HG03064 (cell line): Measurements from ENCODE around the gene ASCL5.
A peak's percentile ranks its signal among the peaks of the same experiment; 100 is the strongest.

ENCODE experiments used
- ATAC-seq: cut with Tn5 transposase; IDR thresholded peaks from one replicate; pipeline ENCODE4 v1.9.1; 2021; ENCODE audit warnings: low read depth; ENCODE audit not compliant: unreplicated experiment

ASCL5 gene

DNA sequence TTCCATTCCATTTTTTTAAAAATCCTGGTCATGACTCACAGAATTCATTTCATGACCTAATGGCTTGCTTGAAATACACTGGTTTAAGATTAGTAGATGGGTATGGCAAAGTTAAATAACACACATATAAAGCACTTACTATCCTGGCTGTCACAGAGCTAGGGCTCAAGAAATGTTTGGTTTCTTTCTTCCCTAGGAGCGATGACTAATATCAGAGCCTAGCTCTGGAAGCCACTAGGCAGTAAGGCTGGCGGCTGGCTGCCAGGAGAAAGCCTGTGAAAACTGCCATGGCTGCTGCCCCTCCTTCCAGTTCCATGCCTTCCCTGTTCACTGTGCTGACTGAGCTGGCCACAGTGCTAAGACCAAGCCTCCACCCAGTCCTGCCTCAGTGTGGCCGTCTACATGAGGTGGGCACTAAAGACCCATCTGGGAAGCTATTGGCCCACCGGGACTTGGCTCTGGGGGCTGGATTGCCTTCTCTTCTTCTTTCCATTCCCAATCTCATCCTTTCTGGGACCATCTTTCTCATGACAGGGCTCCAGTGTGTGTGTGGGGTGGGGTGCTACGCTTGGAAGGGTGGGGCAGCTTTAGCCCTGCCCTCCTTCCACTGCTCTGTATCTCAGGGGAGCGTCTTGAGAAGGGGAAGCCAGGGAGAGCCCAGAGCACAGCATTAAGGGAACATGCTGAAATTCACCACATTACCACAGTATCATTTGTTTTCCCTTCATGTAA lies 10.8 kb upstream of the ASCL5 start:
- ATAC-seq = no peak

DNA sequence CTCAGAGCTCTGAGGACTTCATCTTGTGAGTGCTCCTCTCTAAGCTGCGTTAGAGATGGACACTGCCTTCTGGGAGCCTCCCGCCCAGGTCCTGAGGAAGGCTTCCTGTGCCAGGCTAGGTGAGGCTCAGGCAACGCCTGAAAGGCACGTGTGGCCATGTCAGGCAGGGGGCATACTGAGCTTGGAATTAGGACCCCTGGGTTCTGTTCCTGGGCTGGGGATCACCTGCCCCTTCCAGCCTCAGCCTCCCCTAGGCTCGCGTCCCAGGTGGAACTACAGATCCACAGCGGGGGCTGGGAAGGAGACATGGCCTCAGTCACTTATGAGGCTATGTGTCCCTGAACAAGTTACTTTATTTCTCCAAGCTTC lies 10.0 kb upstream of the ASCL5 start:
- no peak for ATAC-seq

DNA sequence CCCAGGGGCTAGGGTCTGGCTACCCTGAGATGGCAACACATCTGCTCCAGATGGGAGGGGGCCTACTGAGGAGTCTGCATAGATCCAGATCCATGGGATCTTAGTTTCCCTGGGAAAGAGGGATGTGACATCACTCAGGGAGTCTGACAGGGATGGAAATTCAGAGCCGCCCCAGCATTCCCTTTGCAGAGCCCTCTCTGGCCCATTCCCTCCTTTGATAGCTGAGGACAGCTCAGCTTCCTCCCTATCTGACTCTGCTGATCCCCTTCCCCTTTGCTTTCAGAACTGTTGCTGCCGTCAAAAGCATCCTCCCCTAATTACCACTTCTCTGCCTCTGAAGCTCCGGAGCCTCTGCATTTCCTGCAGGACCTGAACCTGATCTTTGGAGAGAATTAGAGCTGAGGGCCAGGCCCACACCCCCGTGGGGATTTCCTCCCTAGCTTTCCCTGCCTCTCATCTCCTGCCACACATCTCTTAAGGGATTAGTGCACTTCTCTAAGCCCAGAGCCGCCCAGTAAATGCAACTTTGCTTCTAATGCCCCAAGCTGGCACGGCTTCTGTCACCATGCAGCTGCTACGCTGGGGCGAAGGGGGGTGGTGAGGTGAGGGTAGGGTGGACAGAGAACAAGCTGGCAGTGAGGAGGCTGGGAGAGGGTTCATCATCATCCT lies 9.5 kb upstream of the ASCL5 start:
- no peak for ATAC-seq

DNA sequence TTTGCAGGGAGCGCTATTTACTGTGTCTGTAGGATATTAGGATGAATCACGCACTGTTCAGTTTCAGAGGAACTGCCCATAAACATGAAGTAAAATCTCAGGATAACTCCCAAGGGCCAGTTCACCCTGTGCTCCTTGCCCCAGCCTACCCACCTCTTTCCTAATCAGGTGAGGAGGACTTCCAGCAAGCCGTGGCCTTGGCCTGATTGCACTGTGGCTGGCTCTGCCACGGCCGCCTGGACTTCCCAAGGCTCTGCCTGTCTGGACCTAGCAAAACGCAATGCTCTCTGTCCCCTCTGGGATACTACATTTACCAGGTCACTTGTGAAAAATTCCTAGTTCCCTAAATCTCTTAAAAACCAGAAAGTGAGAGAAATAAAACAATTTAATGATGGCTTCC lies 7.4 kb upstream of the ASCL5 start:
- ATAC-seq = no peak

DNA sequence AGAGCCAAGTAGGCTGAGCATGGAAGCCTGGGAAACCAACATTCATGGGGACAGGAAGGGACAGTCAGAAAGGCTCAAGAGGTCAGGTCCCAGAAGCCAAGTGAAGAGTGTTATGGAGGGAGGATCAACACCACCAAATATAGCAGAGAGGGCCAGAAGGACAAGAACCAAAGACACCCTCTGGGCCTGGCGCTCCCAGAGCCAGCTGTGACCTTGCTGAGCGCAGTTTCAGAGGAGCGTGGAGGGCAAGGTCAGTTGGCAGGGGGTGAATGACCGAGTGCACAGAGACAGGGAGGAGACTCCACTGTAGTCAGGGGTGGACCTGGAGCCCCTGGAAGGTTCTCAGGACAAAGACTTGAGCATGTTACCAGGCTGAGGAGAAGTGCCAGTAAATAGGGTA lies 4.4 kb upstream of the ASCL5 start:
- no peak for ATAC-seq

DNA sequence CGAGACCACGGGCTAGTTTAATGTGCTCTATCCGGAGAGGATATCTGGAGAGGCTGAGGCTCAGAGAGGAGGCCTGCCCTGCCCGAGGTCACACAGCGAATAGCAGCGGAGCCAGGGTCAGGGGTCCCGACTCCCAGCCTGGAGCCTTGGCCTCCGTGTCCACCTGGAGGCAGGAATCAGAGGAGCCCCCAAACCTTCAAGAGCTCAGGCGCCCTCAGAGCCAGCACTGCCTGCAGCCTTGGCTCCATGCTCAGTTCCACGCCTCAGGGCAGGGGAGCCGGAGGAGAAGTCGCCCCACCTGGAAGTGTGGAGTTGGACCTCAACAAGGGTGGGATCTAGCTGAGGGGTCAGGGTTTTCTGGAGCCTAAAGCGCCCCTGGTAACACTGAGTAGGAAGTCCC lies 2.0 kb upstream of the ASCL5 start:
- ATAC-seq = no peak

DNA sequence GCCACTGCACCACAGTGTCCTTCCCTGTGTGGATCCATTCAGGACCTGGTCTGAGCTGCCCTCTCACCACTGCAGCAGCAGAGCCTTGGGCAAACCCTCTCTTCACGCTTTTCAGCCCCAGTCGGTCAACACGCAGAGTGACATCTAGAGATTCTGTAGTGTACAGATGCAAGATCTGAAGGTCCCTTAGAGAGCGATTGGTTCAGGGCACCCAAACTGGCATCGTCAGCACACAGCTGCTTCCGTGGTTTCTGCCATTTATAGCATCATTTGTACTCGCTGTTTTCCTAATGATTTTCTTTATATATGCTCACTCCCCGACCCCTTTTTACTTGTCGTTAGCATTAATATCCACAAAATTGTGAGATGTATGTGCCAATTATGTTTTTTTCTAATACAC lies 1.5 kb upstream of the ASCL5 start:
- no peak for ATAC-seq

DNA sequence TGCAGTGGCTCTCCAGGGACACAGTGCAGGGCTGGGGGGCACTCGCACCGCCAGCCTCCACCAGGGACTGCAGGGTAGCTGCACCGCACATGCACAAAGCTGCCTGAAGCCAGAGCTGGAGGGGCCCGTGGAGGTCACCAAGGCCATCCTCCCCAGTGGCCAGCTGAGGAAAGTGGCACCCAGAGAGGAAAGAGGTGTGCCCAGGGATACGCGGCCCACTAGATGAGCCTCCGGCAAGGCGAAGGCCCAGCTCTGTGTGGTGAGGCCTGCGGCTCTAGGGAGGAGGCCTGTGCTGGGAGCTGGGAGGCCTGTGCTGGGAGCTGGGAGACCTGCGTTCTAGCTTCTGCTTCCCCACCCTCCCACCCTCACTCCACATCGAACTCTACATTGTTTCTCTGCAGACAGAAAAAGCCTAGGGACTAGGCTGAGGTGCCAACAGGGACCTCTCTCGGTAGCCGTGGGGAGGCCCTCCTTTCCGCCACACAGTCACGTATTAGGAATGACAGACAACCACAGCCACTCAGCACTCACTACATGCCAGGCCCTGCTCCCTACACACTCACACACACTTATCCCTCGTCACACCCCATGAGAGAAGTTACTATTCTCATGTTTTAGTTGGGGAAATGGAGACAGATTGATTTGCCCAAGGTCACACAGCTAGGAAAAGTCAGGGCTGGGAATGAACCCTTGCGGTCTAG lies 921 bp upstream of the ASCL5 start:
- ATAC-seq = no peak

DNA sequence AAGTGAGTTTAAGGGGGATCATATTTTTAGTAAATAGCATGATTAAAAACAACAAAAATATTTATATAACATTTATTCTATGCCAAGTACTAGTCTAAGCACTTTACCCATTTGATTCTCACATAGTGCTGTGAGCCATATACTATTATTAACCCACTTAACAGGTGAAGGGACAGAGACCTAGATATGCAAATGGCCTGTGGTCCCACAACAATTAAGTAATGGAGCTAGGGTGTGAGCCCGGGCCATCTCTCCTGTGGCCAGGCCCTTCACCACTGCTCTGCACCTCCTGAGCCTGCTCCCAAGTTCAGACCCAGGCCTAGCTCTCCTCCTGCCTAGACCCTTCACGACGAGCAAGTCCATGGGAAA lies 537 bp downstream of the ASCL5 start:
- ATAC-seq = no peak

DNA sequence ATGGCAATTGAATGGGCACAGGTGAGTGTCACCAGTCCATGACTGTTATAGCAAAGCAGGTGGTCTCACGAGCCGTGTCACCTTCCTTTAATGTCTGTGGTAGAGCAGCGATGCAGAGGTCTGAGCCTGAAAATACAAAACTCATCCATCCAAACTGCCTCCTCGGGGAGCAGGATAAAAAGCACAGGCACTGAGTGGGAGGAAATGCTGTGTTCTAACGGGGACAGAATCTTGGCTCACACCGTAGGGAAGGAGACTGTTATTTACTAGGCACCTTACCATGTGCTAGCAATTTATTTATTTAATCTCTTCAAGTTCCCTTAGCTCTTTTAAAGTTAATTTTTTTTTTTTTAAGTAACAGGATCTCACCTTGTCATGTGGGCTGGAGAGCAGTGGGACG lies 1.2 kb downstream of the ASCL5 start:
- no peak for ATAC-seq

DNA sequence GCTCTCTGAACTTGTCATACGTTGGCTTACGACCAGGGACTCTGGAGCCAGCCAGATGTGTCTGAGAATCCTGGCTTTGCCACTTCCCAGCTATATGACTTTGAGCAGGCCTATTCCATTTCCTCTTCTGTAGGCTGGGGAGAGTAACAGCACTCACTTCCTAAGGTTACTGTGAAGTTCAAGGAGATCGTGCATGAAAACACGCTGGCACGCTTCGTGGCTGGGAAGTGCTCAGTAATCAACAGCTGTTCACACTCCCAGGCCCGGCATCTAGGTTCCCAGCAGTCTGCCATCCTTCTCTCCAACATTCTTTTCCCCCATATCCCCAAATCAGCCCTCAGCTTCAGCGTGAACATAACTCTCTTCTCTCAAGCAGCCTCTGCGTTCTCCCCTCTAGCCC lies 2.0 kb downstream of the ASCL5 start:
- no peak for ATAC-seq

DNA sequence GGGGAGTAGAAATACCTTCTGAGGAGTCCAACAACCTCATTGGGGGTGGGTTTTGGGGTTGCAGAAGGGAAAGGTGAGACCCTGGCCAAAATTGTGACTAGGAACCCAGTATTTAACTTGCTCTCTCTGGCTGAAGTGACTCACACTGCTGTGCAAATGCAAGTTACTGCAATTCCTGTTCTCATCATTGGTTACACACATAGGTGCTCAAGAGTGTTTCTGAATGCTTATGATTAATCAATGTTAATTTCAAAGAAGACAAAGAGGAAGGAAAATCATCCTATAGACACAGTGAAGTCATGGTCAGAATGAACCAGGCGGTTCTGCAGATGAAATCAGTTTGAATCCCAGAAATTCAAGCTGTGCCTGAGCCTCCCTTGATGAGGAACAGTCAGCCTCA lies 3.1 kb downstream of the ASCL5 start:
- no peak for ATAC-seq

DNA sequence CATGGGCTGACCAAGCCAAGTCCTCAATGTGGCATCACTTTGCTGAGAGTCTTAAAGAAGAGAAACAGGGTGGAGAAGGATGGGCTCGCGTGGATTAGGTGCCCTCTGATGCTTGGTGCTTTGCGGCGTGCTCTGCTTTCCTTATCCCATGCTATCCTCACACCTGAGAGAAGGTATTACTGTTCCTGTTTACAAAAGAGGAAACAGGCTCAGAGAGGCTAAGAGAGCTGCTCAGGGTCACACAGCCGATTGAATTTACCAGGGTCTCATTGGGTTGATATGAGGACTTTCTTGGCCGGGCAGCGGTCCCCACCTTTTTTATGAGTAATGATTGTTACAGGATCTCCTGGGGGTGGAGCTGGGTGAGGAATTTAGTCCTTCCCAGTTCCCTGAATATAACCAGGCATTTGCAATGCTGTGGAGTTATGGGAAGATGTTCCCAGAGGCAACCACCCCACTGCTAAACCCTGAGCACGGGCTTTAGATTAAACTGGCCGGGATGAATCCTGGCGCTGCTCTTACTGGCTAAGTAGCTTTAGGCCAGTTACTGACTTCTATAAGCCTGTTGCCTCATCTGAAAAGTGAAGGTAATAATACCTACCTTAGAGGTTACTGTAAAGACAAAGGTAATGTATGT lies 4.5 kb downstream of the ASCL5 start:
- no peak for ATAC-seq

DNA sequence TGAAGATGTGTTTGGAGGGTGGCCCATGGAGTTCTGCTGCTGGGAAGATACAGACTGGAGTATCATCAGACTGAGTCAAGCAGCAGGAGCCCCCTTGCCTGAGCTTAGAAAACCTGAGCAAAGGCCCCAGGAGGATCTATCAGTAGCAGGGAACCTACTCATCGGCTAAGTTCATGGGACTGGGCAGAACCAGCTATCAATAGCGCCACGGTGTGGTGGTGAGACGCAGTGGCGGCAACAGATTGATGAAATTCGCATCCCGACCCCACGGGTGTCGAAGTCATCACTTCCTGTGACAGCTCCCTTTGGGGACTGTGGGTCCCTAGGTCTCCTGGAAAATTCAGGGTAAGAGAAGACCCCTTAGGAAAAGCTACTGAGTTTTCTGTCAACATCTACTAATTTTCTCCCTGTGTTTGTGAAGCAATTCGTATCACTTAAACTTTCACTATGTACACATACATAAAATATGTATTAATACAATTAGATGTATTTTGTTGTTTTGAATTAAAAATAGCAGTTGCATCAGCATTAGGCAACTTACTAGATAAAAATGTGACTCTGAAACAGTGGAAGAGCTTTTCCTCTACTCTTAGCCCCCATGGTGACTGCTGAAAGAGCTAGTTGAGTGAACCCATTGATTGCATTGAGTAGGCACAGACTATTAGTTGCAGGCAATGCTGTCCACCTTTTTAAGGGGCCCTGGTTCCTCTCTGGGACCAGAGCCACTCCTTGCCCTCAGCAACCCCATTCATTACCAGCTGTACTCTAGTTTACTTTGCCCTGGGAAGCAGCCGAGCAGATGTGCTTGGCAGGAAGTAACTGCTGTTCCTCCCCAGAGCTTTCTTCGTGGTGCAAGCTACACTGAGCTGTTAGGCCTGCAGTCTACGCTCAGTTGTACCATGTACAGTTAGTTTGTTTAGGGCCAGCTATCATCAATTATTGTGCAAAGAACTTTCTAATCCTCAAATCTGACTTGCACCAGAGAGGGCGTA lies 7.5 kb downstream of the ASCL5 start:
- no peak for ATAC-seq

DNA sequence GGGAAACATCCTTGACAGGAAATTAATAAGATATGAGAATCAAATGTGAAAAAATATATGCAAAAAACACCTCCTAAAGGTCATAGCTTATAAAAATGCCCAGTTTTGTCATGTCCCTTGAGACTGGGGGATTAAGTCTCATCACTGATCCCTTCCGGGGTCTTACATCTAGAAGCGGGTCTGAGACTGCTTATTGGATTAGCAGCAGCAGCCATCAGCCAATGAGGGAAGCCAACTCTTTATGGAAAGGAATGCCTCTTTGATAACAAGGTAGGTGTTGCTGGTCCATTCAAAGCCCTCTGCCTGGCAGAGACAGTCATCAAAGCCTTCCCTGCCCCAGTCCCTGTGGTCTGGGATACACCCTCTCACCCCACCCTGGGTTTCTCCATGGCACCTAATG lies 10.9 kb downstream of the ASCL5 start:
- ATAC-seq = no peak

DNA sequence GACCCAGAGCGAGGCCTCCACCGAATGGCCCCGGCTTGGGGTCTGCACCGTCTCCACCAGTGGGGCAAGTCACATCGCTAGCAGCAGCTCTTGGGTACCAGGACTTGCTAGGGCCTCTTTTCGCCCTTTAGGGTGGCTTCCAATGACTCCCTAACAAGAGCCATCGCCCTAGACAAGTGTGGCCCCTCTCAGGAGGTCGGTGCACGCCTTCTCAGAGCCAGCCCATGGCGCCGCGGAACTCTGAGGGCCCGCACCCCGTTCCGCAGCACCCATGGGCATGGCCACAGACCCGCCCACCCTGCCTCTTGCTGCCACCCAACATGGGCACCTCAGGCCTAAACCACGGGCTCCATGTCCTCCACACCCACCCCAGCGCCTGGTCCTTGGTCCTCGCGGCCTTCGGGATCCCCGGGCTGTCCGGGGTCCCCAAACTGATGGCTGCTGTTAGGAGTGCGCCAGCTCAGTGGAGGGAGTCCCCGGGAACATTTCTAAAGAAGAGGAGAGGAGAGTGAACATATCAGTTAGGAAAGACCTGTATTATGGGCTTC lies 11.5 kb downstream of the ASCL5 start:
- no peak for ATAC-seq

DNA sequence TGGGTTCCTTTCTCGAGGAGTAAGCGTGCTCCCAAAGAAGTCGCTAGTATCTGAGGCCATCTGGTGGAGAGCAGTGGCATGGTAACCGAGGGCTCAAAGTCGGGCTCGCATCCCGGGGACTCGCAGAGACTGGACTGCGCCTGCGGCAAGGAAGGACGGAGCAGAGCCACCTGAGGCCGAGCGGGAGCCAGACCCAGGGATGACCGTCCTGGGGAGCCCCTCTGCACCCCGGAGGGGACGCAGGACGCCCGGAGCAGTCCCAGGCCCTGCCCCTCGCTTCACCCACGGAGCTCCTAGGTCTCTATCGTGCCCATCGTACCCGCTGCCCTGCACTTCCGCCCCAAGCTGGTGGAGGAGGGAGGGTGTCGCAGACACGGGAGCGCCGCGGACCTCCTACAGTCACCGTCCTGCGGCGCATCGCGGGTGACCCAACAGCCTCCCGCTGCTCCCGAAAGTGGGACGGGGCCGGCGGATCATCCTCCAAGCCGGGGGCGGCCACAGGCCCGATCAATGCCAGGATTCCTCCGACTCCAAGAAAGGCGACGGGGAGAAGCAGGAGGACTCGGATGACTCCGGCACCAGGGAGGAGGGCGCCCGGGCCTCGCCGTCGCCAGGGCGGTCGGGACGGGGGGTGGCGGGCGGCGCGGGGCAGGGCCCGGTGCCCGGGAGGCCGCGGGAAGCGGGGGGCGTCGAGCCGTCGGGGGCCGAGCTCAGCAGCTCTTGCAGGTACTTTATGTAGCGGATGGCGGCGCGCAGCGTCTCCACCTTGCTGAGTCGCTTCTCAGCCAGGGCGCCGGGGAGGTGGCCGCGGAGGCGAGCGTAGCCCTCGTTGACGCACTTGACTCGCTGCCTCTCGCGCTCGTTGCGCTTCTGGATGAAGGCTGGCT lies 12.5 kb downstream of the ASCL5 start:
- ATAC-seq = peak; percentile 89

DNA sequence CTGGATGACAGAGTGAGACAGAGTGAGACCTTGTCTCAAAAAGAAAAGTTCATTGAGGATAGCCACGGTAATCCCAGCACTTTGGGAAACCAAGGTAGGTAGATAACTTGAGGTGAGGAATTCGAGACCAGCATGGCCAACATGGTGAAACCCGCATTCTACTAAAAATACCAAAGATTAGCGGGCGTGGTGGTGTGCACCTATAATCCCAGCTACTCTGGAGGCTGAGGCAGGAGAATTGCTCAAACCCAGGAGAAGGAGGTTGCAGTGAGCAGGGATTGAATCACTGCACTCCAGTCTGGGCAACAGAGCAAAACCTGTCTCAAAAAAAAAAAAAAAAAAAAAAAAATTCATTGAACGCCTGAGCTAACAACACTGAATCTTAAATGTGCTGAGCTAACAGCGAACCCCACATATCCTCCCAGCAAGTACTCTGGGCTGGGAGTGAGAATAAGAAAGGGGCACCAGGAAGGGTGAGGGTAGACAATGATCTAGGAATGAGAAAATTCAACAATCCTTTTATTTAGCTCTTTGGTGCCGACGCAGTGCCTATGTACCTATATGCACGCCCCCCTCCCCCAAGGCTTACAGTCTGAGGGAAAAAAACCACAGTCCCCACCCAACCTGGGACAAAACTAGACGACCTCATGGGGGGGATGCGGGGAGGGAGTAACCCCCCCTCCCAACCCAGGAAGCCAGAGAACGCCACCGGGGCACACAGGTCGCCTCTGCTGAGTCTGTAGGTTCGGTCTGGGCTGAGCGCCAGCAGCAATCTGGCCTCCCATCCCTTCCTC lies 13.3 kb downstream of the ASCL5 start:
- no peak for ATAC-seq
